ENCODE measurements around the gene TMCC1.

DNA sequence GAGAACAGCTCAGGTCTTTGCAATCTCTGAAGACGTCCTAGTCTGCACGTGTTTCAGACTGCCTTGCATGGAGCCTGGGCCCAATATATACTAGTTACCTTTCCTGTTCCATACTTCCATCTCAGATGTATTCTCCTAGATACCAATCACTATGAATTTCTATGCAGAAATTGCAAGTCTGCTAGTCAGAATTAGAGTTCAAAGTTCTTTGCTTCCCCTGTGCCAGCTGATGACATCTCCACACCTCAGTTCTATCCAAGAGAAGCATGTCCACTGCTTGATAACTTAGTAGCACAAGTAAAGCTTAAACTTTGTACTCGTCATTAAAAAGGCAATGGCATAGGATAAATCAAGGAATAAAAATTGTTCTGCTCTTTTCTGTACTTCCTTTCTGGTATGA is 153.4 kb downstream of the TMCC1 start:
- TF ChIP-seq, protein P1, sequence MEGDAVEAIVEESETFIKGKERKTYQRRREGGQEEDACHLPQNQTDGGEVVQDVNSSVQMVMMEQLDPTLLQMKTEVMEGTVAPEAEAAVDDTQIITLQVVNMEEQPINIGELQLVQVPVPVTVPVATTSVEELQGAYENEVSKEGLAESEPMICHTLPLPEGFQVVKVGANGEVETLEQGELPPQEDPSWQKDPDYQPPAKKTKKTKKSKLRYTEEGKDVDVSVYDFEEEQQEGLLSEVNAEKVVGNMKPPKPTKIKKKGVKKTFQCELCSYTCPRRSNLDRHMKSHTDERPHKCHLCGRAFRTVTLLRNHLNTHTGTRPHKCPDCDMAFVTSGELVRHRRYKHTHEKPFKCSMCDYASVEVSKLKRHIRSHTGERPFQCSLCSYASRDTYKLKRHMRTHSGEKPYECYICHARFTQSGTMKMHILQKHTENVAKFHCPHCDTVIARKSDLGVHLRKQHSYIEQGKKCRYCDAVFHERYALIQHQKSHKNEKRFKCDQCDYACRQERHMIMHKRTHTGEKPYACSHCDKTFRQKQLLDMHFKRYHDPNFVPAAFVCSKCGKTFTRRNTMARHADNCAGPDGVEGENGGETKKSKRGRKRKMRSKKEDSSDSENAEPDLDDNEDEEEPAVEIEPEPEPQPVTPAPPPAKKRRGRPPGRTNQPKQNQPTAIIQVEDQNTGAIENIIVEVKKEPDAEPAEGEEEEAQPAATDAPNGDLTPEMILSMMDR (IDR thresholded peaks at IDR 0.05) = no peak
- TF ChIP-seq TP53 (CRISPR knock-in tag; IDR thresholded peaks at IDR 0.05) (no peak), BHLHE40 (IDR thresholded peaks at IDR 0.05; ENCODE audit: low read depth, low read length) (no peak), RAD21 (conservative IDR thresholded peaks at IDR 0.05 in 1 of 2, IDR thresholded peaks at IDR 0.05 in 1 of 2) (no peak), POLR2A (IDR thresholded peaks at IDR 0.05; ENCODE audit: low read length) (no peak), RCOR1 (IDR thresholded peaks at IDR 0.05; ENCODE audit: low read depth, low read length) (no peak)
- TF ChIP-seq, protein P2, sequence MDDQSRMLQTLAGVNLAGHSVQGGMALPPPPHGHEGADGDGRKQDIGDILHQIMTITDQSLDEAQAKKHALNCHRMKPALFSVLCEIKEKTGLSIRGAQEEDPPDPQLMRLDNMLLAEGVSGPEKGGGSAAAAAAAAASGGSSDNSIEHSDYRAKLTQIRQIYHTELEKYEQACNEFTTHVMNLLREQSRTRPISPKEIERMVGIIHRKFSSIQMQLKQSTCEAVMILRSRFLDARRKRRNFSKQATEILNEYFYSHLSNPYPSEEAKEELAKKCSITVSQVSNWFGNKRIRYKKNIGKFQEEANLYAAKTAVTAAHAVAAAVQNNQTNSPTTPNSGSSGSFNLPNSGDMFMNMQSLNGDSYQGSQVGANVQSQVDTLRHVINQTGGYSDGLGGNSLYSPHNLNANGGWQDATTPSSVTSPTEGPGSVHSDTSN (IDR thresholded peaks at IDR 0.05) = no peak

All from A549 (cell line).